Measurements from ENCODE around the gene LRRC32.
"Not testable (repeated sequence)": the region's sequence is repeated elsewhere in the genome, so short reads cannot be mapped to it uniquely, and the experiment has no call there.

LRRC32 gene

DNA sequence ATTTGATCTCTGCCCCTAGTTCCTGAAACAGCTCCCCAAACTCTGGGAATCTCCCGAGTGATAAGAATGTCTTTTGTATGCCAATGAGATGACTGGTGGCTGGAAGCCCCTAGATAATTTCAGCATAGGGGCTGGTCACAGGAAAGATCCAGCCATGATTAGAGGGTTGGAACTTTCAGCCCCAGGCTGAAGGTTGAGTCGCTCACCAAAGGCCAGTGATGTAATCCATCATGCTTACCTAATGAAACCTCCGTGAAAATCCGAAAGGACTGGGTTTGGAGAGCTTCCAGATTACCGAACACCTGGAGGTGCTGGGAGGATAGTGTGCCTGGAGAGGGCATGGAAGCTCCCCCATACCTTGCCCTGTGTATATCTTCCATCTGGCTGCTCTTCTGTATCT is 26.0 kb downstream of the LRRC32 start:
- no peak for DNase-seq

DNA sequence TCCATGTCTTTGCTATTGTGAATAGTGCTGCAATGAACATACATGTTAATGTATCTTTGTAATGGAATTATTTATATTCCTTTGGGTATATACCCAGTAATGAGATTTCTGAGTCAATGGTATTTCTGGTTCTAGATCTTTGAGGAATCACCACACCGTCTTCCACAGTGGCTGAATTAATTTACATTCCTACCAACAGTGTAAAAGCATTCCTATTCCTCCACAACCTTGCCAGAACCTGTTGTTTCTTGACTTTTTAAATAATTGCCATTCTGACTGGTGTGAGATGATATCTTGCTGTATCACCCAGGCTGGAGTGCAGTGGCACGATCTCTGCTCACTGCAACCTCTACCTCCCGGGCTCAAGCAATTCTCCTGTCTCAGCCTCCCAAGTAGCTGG is 26.8 kb downstream of the LRRC32 start:
- DNase-seq: not testable (repeated sequence)

DNA sequence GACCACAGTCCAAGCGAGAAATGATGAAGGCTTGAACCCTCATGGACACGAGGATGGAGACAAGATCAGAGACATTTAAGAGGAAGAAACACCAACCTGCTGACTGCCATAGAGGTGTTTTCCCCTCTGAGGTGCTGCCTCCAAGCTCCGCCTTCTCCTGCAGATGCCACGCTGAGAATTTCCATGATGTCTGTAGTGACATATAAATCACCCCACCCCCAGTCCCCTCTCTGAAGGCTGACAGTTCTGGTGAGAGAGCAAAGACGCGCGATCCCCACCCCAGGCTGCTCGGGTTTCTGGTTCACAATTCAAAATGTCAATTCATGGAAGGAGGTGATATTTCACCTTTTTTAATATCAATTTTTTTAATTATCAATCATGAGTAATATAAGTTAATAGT is 28.2 kb downstream of the LRRC32 start:
- DNase-seq: no peak

DNA sequence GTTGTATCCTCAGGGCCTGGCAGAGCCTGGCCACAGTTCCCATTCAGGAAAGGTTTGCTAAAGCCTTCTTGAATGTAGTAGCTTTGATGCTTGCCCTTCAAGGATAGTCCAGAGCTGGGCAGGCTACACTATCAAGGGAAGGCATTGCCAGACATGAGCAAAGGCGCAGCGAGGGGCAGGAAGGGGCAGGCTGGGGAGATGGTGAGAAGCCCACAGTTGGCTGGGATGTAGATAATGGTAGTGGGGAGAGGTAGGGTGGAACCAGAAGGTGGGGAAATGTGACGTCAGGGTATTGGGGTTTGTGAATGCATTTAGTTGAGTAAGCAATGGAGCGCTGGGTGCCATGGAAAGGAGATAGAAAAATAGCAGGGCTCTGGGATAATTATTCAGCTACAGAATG is 28.6 kb downstream of the LRRC32 start:
- no peak for DNase-seq

DNA sequence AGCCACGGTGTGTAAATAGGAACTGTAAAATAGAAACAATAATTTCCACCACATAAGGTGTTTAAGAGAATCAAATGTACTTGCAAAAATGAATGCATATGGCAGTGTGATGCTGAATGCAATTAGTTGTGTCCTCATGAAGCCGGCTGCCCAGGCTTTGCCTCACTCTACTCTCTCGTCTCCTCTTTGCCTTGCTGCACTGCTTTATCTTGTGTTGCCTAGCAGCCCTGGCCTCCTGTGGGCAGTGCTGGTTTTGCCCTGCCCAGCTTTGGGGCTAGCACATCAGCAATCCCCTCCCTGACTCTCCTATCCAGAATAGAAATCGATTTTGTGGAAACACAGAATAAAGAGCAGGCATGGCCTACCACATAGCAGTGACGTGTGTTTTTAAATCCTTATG is 30.0 kb downstream of the LRRC32 start:
- DNase-seq: no peak

DNA sequence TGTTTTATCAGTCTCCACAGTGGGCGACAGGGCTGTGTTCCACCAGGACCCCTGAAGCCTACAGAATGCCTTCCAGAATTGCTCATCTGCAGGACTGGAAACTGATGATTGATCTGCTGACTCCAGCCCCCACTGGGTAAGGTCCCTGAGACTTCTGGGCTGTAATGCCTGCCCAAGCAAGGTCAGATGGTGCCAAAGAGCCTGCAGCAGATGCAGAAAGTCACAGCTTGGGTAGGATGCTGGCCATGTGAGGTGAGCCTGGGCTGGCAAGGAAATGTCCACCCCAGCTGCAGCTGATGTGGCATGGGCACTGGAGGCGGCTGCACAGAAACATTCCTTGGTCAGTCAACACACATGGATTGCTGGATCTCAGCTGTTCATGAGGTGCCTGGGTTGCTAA is 30.9 kb downstream of the LRRC32 start:
- DNase-seq: no peak

DNA sequence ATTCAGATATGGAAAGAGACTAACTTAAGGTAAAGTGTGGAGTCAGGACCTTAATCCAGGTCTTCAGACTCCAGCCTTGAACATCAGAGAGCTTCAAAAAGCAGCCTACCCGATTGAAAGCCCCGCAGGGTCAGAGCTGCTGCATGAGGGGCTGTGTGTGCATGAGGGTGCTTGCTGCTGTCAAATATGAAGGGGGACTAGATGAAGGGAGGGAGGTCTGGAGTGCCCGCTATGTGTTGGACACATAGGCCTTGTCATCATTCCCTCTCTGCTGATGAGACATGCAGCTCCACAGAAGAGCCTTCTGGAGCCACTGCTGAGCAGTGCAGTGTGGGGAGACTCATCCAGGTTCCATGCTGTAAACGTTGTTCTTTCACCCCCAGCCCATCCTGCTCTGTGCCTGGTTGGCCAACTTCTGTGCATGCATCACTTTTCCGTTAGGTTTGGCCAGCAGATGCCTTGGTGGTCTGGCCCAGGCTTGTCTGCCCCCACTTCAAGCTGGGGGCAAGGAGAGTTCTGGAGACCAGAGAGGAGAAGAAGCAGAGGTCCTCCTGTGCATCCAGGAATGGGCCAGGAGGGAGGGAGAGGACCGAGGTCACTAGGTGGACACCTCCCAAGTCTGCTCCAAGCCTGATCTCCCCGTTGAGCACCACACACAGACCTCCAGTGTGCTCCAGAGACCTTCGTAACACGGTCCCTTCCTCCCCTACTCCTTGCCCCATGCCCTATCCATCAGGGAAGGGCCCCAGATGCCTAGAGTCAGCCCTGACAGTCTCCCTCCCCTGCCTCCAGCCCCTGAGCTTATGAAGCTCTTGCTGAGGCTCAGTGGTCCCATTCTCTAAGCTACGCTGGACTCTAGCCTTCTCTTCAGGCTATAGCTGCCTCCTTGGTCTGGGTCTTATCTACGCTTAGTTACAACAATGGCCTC is 32.0 kb downstream of the LRRC32 start:
- DNase-seq: no peak

DNA sequence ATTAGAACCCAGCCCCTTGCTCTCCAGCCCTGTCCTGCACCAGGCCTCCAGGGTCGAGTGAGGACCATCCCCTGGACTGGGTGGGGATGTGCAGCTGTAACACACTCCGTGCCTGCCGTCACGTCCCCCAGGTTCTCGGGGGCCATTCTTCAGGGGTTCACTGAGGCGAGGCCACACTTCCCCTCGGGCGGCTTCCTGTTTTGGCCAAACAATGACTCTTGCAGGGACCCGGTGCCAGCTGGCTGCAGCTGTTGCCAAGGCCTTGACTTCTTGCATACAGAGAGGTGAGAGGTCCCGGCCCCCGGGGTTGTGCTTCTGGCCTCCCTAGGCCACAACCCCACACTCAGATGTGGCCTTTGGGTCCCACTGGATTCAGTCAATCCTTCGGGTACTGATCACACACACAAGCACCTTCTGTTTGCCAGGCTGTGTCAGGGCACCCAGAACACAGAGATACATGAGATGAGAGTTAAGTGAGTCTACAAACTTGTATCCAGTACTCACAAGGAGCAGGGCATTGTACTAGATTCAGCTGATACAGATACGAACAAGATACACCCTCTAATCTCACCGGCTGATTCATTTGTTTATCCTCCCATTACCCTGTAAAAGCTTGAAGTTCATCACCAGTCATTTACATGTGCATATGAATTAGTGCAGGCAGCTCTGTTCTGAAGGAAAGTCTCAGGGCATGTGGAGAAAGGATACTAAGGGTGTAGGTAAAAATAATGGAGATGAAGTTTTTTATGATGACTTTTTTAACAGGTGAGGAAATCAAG is 32.9 kb downstream of the LRRC32 start:
- no peak for DNase-seq

DNA sequence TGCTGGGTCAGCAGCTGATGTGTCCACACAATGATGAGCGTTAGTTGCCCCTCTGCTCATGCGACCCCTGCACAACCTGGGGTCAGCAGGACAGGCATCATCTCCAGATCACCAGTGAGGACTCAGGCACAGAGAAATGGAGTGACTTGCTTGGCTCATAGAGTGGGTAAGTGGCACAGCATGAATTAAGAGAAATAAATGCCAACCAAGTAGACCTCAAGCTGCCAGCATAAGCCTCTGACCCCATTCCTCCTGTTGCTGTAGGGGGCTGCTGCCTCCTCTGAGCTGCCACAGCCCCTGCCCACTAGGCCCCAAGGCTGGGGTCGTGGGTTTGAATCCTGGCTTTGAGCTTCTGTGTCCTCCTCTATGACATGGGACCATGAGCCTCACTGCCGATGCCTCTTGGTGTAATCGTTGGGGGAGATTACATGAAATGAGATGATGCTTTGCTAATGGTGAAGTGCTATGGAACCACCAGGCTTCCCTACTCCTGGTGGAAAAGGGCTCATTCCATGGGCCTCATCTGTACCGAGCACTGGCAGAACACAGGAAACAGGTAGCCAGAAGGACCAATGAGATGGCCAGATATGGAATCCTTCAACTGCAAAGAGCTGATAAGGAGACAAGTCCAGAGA is 33.6 kb downstream of the LRRC32 start:
- DNase-seq: no peak

DNA sequence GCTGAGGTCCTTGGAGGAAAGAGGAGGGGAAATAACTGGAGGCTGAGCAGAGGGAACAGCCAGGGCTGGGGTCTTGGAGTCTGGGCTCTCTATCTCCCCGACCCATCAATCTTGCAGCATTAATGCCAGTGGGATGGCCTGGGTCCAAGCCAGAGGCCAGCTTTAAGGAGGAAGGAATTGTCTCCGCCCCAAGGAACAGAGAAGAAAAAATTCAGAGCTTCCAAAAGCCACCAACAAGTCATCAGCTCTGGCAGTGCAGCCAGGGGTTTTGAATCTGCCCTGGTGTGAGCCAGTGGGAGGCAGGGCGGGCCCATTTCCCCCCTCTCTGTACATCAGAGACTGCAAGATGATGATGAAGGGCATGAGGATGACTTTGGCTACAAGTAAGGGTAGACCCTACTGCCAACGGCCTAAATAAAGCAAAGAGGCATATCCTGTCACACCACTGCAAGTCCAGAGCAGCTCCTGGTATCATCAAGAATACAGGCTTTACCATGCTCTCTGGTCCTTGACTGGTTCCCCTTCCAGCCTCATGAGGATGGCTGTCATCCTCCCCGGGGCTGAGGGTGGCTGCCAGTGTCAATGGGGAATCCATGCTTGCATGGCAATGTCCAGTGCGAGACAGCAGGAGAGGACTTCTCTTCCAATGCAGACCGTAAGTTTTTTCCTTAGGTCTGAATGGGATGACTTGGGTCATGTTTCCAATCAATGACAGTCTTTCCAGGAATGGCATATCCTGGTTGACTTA is 34.4 kb downstream of the LRRC32 start:
- no peak for DNase-seq

DNA sequence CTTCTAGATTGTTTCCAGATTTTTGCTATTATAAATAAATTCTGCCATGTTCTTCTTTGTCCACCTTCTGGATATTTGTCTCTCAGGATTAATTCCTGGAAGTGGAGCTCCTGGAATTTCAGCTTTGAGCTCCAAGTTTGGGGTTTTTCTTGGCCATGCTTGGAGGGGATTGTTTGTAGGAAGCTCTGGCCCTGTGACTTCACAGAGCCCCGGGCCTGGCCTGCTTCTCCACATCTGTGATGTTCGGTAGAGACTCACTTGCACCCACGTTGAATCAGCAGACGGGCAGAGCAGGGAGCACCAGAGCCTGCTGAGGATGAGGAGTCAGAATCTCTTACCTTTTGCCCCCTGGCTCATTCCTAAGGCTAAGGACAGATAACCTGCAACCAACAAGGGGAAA is 35.7 kb downstream of the LRRC32 start:
- DNase-seq: no peak

DNA sequence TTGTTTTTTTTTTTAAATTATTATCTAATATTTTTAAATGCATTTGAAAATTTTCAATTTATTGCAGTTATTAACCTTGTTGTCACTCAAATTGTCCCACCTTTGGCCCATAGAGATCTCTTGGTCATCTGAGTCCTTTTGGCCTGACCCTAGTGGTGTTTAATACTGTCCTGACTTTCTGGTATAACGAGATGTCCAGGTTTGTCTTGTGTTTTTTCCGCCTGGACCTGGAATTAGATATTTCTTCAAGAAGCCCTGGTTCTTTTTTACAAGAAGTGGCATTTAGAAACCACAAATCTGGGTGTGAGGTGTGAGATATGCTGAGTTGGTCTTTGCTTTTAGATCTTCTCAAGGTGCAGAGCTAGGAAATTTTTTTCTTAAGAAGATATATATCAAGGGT is 38.1 kb downstream of the LRRC32 start:
- no peak for DNase-seq

DNA sequence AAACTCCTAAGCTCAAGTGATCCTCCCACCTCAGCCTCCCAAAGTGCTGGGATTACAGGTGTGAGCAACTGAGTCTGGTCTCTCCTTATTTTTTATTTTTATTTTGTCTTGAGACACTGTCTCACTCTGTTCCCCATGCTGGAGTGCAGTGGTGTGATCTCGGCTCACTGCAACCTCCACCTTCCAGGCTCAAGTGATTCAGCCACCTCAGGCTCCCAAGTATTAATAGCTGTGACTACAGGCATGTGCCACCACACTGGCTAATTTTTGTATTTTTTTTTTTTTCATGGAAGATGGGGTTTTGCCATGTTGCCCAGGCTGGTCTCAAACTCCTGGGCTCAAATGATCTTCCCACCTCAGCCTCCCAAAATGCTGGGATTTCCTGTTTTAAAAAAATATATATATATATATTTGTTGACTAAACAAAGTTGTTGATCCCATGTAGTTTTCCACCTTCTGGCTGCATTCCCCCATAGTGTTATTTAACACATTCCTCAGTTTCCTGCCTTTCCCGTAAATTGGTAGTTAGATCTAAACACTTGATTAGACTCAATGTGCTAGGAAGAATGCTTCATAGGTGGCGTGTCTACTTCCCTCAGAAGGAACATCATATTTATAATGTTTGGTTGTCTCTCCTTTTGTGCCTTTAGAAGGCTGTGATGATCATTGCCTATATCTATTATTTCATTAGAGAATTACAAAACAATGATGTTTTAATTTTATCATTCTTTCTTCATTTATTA is 38.8 kb downstream of the LRRC32 start:
- no peak for DNase-seq

DNA sequence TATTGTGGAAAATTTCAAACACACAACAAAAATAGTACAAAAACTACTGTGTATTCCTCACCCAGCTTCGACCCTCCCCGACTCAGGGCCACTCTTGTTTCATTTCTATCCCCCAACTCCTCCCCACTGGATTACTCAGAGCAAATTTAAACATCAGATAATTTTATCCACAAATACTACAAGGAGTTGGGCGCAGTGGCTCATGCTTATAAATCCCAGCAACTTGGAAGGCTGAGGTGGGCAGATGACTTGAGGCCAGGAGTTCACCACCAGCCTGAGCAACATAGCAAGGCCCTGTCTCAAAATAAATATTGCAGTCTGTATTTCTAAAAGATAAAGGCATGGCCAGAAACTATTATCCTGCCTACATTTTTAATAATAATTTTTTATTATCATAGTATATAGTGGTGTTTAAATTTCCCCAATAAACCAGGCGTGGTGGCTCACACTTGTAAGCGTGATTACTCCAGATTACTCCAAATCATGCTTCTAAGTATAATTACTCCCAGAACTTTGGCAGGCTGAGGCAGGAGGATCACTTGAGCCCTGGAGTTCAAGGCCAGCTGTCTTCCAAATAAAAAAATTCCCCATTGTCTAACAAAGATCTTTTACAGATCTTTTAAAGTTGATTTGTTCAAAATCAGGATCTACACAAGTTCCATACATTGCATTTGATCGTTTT is 39.8 kb downstream of the LRRC32 start:
- no peak for DNase-seq

DNA sequence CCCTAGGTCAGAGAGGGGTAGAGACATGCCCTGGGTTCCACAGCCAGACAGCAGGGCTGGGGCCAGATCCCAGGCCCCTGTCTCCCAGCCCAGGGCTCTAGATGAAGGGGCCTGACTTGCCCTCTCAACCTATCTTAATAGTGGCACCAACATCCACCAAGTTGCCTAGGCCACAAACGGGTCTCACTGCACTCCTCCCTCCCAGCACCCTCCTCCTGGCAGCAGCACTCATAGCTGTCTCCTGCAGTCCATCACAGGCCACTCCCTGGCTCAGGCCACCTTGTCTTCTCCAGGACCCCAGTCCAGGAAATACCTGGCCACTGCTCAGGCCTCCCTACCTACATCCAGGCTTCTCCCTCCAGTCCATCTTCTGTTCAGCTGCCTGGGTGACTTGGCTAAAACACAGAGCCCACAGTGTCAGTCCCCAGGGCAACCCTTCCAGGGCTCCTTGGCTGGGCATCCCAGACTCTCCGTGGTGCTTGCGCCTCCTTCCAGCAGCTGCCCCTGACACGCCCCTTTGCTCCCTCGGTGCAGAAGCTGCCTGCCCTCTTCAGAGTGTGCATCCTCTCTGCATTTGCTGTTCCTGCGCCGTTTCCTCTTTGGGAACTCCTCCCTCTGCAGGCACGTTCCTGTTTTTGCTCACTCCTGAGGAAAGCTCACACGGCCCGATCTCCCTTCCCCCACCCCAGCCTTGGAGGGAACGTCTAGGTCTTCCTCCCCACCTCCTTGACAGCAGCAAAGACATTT is 40.5 kb downstream of the LRRC32 start:
- DNase-seq: no peak

DNA sequence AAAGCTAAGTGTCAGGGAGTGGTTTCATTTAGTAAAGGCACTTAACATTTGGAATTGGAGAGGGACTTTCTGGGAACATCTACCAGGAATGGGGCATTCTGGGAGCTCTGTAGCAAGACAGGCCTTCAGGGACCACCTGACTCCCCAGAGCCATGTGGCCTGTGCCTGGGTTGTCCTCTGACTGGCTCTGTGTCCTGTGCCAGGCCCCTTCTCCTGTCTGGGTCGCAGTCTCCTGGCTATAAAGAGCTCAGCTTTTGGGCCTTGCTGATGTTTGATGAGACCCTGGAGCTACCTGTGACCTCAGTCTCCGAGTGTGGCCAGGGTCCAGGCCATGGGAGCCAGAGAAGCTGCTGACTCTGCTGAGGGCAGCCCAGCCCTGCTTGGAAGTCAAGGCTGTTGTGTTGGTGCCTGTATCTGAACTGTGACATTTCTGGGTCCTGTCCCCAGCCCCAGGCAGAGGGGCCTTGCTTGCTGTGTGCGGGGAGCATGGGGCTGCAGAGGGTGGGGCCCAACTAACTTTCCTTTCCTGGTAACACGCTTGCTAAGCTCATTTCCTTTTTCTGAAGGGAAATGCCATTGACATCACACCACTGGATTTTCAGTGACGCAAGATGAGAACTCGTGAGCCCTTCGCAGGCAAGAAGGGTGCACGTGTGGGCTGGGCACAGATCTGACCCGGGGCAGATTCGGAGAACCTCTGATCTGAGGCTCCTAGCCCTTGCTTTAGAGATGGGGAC is 41.3 kb downstream of the LRRC32 start:
- no peak for DNase-seq

DNA sequence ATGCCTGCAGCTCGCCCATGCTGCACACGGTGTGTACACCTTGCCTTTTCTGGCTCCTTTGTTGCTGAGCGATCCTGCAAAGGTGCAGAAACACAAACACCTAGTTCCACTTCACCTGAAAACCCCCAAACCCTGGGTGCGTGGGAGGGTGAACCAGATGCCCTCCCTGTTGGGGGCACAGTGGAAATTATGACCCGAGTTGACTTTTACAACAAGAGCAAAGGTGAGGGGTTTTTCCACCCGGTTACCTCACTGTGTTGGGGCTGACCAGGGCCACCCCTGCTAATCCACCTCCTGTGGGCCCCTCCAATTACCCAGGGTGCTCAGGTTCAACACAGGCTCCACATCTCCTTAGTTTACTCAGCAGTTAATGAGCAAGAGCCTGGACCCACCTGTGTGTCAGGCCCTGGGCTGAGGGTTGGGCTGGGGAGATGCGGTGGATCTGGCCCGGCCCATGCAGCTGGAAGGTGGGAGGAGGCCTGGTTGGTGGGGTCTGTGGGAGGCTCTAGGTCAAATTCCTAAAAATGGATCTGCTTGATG is 42.1 kb downstream of the LRRC32 start:
- no peak for DNase-seq

DNA sequence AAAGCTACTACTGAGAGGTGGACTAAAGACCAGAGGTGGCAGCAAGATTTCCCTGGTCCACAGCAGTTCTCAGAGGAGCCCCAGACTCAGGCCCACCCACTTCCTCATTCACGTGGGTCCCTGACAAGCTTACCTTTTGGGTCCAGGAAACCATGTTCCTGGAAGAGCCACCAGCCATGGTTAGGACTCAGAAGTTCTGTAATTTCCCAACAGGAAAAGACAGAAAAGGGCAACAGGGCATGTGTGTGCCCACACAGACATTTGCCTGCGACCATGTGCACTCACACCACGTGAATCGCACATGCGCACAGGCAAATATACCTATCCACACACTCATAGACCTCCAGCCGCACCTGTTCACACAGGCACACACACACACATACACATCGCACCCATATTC is 42.9 kb downstream of the LRRC32 start:
- DNase-seq: no peak

DNA sequence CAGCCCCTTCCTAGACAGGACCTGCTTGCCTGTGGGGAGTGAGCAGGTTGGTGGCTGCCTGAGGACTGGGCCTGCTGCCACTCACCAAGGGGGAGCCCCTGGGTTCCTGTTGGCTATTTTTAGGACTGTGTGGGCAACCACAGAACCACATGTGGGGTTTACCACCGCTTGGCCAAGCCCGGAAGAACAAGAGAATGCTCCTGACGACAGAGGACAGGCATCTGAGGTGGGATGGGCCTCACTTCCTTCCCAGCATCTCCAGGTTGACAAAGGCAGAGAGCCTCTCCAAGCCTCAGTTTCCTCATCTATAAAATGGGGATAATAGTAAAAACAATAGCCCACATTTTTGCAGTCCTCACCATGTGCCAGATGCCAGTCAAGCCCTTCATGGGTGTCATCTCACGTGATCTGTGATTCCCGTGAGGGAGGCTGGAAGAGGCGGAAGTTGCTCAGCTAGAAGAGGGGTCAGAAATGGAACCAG is 43.6 kb downstream of the LRRC32 start:
- DNase-seq: no peak

DNA sequence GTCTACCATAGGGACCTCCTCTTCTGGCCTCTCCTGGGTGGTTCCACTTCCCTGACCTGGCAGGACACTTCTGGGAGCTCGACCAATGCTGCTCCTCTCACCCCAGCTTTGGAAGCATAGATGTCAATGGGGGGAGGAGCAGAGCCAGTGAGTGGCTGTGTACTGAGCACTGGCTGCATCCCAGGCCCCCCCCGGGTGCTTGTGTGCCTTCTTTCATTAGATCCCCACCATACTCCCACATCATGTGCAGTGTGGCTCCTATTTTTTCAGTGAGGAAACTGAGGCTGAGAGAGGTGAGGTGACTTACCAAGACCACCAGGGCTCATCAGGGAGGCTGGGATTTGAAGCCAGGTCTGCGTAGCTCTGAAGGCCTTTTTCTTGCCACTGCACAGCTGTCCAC is 44.3 kb downstream of the LRRC32 start:
- no peak for DNase-seq
